Raji (cell line): ENCODE measurements around the gene MLLT10.

Experiments used
- POLR2A ChIP-seq: IDR thresholded peaks from 2 replicates; pipeline ENCODE4 v1.6.1; 2011; ENCODE audit warnings: low read depth, low read length, control low read depth; ENCODE audit not compliant: insufficient read depth

Gene MLLT10

GRCh38 chr10:21511095-21511570, 22.9 kb upstream of the MLLT10 start:
- no peak for TF ChIP-seq POLR2A

GRCh38 chr10:21511946-21512572, 22.0 kb upstream of the MLLT10 start:
- TF ChIP-seq POLR2A = no peak

GRCh38 chr10:21512573-21513404, 21.2 kb upstream of the MLLT10 start:
- no peak for TF ChIP-seq POLR2A

- no peak for TF ChIP-seq POLR2A
Observed at GRCh38 chr10:21513405-21513788, 20.6 kb upstream of the MLLT10 start.

GRCh38 chr10:21514129-21514817, 19.8 kb upstream of the MLLT10 start:
- TF ChIP-seq POLR2A = no peak

GRCh38 chr10:21514818-21515351, 19.1 kb upstream of the MLLT10 start:
- no peak for TF ChIP-seq POLR2A

- no peak for TF ChIP-seq POLR2A
Observed at GRCh38 chr10:21515361-21516241, 18.4 kb upstream of the MLLT10 start.

- TF ChIP-seq POLR2A = no peak
Observed at GRCh38 chr10:21516242-21517131, 17.5 kb upstream of the MLLT10 start.

- TF ChIP-seq POLR2A = peak; percentile 48
Observed at GRCh38 chr10:21517134-21518031, 16.6 kb upstream of the MLLT10 start.

- no peak for TF ChIP-seq POLR2A
Observed at GRCh38 chr10:21518149-21518640, 15.8 kb upstream of the MLLT10 start.

- TF ChIP-seq POLR2A = no peak
Observed at GRCh38 chr10:21518641-21519396, 15.2 kb upstream of the MLLT10 start.
